HG02588 (cell line): ENCODE measurements around the gene PPP1R14C.
"Not testable (repeated sequence)": the region's sequence is repeated elsewhere in the genome, so short reads cannot be mapped to it uniquely, and the experiment has no call there.

Experiments used
- ATAC-seq: cut with Tn5 transposase; IDR thresholded peaks from one replicate; pipeline ENCODE4 v1.9.1; 2021; ENCODE audit warnings: mild to moderate bottlenecking, moderate library complexity; ENCODE audit not compliant: unreplicated experiment

PPP1R14C gene

DNA sequence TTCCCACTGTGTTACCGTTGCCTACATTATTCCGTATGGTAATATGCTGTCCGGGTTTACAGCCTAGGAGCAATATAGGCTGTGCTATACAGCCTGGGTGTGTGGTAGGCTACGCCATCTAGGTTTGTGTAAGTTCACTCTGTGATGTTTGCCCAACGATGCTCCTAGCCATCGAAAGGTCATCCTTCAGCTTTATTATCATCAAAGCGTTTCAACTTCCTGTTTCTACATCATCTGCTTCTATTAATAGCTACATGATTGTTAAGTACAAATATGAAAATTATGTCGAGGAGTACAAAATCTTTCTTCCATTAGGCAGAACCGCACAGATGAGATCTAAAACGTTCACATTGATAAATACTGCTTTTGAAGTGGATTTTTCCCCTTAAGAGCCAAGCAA, 69.9 kb downstream of the PPP1R14C start:
- no peak for ATAC-seq

DNA sequence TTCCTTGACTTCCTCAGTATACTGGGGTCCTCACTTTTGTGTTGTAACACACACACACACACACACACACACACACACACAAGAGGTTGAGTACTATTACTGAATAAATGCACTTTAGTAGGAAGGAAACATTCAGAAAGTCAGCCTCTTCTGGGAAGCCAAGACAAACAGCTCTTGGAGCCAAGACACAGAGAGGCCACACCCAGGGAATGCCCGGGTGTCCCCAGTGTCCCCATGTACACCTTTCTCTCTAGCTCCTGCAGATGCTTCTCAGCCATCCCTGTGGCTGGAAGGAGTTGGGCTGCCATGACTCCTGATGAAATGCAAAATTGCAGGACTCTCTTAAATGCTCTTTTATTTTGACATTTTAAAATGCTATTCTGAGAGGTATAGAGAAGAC, 70.5 kb downstream of the PPP1R14C start:
- ATAC-seq: no peak

DNA sequence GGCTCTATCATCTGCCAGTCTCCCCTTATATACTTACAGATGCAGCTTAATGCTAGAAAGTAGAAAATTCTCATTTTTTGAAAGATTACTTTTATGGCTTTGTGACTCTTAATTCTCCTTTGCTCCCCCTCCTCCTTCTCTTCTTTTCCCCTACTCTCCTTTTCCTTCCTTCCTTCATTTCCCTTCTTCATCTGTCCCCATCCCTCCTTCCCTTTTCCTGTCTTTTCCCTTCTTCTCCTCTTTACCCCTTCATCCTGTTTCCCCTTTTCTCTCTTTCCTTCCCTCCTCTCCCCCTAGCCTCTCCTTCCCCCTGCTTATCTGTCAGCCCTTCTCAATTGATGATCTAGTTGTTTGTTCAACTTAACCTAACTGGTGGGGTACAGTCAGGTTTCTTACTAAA, 71.5 kb downstream of the PPP1R14C start:
- ATAC-seq: no peak

DNA sequence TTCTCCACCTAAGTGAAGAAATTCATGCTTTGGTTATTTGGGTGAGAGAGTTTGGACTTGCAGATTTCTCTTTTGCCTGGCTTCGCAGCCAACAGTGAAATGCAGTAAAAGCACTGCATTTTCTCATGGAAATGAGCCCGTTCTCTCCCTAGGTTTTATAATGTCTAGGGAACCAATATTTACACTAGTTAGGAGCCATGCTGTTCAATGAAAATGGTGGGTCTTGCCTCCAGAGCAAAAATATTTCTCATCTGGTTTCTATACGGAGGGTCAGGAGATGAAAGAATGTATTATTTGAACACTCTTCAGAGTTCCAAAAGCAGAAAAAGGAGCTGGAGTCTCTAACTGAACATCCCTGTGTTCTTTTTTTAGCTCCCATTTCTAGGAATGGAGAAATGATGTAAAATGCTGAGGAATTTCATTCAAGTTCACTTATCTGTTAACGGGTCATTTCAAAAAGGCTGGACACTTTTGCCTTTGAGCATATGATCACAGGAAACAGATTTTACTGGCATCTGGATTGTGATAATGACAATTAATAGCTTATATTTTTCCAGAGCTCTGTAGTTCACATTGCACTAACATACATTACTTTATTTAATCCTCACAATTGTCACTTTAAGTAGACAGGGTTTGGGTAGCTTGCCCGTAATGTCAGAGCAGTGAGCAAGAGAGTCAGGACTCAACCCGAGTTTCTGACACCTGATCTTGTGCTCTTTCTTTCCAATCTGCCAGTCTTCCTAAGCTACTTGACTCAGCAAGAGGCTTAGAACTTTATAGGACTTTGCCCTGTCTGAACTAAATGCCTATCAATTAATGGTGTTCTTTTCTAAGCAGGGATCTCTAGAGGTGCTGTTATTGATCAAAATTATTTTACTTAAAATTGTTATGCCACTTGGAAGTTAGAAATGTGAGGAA, 78.0 kb downstream of the PPP1R14C start:
- no peak for ATAC-seq

DNA sequence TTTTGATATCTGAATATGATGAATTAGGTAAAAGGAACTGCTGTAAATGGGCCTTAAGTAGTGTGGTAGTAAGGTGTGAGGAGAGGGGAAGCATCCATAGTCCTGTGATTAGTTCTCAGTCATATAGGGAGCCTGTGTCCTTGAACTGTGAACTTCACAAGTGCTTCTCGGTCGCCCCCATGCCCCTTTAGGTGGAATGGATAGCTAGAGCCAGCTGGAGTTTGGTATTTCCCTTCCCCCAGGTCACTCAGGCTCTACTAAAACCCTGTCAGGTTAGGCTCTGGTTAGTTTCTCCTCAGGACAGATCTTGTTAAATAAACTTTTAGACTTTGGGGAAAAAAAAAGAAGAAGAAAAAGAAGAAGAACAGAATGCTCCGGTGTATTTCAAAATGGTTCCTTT, 82.0 kb downstream of the PPP1R14C start:
- ATAC-seq: no peak

DNA sequence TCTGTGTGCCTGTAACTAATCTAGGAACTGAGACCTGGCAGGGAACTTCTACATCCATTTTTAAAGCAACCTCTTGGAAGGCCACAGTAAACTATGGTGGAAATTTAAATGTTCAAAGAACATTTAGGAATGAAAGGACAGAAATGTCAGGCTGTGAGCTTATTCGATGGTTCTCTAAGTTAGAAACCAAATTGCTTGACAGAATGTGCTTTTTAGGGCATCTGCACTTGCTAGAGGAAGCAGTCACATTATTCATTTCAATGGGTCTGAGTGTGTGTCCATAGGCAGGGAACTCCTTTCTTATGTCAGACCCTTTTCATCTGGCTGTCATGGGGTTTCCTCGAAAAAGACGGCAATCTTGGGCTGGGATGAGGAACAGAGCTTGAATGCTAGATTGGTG, 84.4 kb downstream of the PPP1R14C start:
- no peak for ATAC-seq

DNA sequence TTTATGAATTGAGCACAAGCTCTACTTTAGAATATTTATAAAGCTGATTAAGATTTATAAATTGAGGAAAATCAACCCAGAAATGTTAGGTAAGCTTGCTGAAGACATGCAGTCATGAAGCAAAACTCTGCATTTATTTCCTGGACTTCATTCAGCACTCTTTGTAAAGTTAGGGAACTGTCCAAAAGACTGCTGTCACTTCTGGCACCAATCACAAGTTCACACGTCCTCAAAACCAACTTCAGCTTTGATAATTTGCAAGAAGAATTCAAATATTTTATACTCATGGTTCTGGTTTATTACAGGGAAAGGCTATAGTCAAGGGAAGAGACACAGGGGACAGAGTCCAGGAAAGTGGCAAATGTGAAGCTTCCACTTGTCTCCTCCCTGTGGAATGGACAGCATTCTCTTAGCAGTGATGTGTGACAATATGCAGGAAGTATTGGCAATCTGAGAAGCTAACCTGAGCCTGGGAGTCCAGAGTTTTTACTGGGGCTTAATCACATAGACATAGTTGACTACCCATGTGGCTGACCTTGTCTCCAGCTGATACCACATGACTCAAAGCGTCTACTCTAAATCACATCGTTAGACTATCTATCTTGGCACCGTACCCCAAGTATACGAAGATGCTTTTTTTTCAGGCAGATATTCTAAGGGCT, 85.4 kb downstream of the PPP1R14C start:
- no peak for ATAC-seq

DNA sequence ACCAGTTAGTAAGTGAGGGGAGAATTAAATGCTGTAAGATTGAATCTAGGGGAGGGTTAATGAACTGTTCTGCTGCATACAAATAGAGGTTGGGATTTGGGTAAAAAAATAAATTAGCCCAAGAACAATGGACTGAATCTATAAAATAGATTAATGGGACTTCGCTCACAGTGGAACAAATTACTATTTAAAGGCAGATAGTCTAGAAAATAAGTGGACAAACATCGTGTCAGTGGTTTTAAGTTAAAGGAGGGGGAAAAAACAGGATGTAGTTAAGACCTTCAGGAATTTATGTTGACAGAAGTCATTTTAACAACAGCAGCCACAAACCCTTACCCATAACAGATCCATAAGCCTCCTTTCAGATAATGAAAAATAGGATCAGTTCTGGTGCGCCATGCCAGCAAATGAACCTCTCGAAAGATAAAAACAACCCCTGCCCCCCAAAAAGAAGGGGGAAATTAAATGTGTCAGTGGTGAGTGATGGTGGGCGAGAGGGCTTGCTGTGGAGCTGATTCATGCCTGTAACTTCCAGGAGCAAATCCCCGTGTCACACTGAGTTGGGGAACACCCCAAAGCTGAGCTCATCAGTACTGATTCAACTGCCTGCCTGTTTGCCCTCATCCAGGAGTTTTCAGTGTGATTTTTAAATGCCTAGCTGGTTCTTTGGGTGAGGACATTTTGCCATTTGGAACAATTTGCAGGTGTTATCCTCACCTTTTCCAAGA, 86.8 kb downstream of the PPP1R14C start:
- no peak for ATAC-seq

DNA sequence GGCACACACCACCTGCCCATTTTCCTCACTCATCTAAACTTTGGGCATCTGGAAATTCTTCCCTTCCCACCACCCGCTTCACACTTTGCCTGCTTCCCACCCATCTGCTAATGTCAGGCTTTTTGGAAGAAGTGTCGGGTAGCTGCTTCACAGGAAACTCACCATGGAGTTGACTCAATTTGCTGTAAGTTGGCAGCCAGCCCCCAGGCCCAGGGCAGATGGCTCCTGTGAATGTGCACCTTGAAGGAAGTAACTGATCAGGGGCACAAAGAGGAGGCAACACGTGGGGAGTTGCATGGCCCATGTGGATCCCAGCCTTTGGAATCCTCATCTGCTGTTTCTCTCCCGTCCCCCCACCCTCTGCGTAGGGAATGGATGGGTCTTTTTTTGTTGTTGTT, 87.3 kb downstream of the PPP1R14C start:
- ATAC-seq: no peak

DNA sequence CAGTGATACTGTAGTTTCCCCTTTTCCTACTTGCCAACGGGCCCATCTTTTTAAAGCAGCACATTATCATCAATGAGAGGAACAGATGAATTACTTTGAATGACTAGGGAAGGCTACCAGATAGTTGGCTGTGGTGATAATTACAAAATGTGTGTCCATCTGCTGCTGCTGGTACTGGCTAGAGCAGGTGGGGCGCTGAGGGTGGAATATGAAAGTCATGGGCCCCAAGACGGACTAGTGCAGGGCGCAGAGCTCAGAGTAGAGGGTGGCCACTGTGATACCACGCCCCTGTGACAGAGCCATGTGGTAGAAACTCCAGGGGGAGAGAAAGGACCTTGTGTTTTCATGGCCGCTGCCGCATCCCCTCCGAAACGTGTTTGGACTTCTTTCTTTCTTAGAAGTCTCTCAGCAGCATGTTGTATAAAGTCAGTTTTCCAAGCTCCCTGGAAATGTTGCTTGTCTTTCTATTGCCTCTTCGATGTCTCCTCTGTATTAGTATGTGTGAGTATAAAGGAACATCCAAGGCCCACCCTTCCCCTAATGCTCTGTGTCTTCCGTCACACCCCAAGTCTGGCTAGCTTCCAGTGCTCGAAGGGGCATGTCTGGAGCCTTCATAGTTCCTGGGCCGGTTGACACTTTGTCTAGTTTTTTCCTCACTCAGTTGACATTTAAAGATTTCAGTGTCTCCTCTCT, 88.1 kb downstream of the PPP1R14C start:
- ATAC-seq: no peak

DNA sequence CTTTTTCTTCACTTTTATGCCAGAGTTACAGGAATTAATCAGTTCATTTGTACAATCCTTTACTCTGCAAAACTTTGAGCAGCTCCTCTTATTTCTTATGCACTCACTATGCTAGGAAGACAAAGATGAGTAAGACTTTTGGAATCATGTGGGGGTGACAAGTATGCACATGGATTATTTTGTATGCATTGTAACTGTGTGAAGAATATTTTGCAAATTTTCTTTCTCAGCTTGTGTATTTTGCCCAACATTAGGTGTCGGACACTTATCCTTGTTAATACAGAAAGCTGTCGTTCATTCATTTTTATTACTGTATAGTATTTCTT, 88.6 kb downstream of the PPP1R14C start:
- ATAC-seq: no peak

DNA sequence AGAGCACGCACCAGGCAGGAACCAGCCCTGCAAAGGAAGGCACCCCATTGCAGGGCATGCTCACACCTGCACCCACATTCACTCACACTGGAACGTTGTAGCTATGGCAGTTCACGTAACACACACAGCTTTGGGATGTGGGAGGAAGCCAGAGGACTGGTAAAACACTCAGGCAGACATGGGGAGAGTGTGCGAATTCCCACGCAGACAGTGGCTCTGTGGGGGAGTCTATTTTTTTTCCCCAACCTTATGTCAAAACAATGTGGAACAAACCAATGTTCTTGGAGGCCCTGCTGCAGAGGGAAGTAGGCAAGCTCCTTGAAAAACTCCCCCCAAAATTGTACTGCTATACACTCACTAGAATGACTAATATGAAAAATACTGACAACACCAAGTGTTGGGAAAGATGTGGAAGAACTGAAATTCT, 91.0 kb downstream of the PPP1R14C start:
- ATAC-seq: no peak

DNA sequence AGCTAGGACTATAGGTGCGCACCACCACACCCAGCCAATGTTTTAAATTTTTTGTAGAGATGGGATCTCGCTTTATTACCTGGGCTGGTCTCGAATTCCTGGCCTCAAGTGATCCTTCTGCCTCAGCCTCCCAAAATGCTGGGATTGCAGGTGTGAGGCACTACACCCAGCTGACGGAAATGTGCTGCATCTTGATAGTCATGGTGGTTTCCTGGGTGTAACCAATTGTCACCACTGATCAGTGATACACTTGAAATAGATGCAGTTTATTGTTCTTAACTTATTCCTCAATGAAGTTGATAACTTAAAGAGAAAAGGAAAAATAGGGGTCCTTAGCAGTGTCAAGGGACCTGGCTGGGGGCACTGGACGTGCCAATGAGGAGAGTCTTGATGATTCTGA, 92.4 kb downstream of the PPP1R14C start:
- no peak for ATAC-seq

DNA sequence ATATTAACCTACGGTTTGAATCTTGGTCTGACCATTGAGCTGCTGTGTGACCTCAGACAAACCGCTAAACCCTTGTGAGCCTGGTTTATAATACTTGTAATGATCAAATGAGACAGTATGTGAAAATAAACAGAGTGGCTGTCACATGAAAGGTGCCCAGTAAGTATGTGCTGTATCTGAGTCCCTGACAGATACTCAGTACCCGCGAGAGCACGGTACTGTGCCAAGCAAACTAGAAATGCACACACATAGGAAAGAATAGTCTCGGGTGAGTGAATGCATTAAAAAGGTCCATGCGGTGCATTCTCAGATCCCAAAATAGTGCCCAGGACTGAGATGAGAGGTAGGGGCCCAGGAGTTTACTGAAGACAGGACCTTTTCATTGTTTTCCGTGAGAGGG, 93.3 kb downstream of the PPP1R14C start:
- ATAC-seq: no peak

DNA sequence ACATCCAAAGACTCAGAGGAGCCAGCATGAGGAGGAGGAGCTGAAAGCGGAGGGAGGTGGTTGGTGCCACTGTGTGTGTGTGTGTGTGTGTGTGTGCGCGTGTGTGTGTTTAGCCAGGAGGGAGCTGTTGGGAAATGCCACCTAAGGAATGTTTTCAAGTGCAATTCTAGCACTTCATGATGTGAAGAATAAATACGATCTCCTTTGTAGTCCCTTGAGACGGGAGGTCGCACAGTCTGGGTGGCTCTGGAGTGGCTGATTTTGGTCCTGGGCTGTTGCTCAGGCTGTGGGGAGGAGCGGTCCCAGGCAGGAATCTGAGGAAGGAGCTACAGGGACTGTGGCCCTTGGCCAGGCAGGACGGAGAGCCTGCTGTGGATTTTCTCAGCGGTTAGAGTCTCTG, 93.7 kb downstream of the PPP1R14C start:
- ATAC-seq: no peak

DNA sequence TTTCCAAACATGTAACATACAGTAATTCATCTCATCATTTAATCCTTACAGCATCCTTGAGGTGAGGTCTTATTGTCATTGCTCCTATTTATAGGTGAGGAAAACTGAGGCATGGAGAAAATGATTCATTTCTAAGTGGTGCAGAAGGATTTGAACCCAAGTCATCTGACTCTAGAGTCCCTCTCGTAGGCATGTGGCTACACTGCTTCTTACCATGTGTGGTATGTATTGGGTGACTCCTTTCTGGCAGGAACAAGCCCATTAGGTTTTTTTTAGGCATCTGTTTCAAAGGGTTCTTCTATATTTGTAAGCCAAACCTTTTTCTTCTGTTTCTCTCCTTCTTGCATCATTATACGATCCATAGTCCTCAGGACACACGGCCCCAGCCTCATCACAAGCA, 94.8 kb downstream of the PPP1R14C start:
- no peak for ATAC-seq

DNA sequence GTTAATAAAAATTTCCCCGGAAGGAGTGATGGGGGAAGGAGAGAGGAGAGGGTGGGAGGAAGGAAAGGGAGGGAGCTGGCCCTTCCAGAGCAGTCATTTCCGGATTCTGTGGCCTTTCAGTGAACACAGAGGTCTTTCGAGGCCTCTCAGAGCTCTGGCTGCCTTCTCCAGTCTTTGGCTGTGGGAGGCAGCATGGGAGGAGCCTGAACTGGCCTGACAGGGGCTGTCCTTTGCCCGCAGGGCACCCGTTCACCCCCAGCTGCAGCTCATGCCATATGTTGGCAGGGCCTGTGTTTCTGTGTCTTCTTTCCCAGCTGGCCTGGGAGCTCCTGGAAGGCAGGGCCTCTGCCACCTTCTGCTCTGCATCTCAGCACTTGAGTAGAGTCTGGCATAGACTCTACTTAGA, 95.5 kb downstream of the PPP1R14C start:
- no peak for ATAC-seq

DNA sequence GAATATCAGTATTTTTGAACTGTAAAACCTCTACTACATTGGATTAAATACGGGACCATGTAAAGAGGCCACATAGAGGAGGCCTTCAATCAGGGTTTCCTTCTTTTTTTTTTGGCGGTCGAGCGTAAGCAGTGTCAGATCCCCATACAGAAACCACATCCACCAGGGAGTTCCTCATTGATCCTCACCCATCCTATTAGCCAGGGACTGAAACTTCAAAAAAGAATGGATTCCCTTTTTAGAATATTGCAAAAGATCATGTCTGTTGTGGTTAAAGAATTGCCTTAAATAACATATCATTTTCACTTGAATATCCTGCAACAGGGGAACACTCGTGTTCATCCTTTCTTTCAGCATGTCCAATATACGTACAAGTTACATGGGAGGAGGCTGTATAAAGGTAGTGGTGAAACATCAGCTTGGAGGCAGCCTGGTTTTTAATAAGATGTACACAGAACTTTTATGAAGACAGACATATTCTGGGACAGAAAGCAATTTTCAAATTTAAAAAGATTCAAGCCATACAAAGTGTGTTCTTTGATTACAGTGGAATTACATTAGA, 96.1 kb downstream of the PPP1R14C start:
- no peak for ATAC-seq

DNA sequence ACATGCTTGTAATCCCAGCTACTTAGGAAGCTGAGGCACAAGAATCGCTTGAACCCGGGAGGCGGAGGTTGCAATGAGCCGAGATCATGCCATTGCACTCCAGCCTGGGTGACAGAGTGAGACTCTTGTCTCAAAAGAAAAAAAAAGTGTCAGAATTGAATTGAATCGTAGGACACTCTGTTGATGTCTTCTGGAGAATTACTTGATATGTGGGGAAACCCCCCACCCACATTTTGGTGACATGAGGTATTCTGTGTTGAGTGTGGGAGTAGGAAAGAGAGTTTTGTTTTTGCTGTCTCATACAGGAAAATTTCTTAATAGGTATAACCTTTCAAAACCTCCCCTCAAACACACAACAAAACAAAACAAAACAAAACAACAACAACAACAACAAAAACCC, 98.9 kb downstream of the PPP1R14C start:
- not testable (repeated sequence) for ATAC-seq

DNA sequence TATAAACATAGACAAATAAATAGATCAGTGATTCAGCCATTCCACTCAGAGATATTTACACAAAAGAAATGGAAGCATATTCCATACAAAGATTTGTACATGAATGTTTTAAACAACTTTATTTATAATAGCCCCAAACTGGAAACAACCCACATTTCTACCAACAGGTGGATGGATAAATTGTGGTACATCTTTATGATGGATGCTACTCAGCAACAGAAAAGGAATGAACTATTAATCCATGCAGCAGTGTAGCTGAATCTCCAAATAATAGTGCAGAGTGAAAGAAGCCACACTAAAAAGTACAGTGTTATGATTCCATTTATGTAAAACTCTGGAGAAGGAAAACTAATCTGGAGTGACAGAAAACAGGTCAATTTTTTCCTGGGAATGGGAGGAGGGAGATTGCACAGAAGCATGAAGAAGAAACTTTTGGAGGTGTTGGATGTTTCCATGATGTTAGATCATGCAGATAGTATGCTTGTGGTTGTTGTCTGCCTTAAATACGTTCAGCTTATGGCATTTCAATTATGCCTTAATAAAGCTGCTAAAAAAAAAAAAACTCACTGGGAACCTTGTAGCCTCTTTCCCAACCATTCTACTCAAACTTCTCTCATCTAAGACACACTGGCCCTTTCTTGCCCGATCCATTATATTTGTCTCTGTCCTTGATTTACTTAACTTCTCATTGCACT, 100.9 kb downstream of the PPP1R14C start:
- no peak for ATAC-seq
